Measurements from ENCODE around the gene HK1. TPM values are rescaled to one million over a fixed set of nuclear protein-coding genes. Genes with fewer than 3 reads are reported as not detected.

HK1 gene
- total and polyA plus RNA-seq, 2 donors (not counting 1 experiment from before 2014, with no cell fraction given), result 24.7 to 40.8 TPM

DNA sequence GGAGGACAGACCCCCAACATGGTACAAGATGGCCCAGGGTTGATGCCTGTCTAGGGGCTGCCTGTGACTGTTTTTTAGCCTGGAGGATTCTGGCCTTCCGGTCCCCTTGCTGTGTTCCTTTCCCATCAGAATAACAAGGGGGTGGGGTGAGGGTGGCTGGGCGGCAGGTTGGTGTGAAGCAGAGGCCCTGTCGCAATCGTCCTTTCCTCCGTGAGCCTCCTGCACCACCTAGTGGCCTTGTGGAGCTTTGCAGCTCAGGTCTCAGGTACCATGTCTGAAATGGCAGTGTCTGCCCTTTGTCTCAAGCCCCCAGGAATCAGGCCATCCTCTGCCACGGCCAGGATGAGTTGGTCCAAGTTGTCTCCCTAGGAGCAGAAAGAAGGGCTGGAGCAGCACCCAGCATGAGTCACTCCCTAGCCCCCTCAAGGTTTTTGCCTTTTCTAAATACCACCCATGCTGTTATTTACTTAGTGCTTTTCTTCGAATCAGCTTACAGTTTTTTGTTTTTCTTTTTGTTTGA is 114.2 kb downstream of the HK1 start:
- Histone ChIP-seq H3K9ac (ENCODE audit: low read length) (no peak overlapping the region), H3K4me1 (ENCODE audit: control insufficient read depth in 2 of 2, insufficient read depth in 2 of 2, low read length in 2 of 2) (peaks cover 5 to 14% of the 10 kb centered on the region in 2 donors), H3K9me3 (ENCODE audit: control extremely low read depth in 1 of 3, control insufficient read depth in 2 of 3, insufficient read depth in 1 of 3, low read length in 2 of 3) (no peaks in the 10 kb centered on the region), H3K36me3 (replicated peaks in 1 of 2; ENCODE audit: control extremely low read depth in 1 of 2, control insufficient read depth in 1 of 2, extremely low read depth in 1 of 2, insufficient read depth in 2 of 2, low read length in 1 of 2) (peaks cover 6 to 41% of the 10 kb centered on the region in 2 experiments), H3K4me2 (replicated peaks; ENCODE audit: low read depth, low read length, poor library complexity, severe bottlenecking) (no peak overlapping the region), H3K4me3 (ENCODE audit: control extremely low read depth in 1 of 5, extremely low read depth in 1 of 5, insufficient read depth in 1 of 5, low read depth in 2 of 5, low read length in 4 of 5) (no peak overlapping the region), H4K20me1 (ENCODE audit: control insufficient read depth, insufficient read depth, low read length, poor library complexity, severe bottlenecking) (no peaks in the 10 kb centered on the region), H3K79me2 (ENCODE audit: control insufficient read depth, insufficient read depth, low read length) (no peaks in the 10 kb centered on the region), H3K27ac (ENCODE audit: low read length in 2 of 2) (peak overlapping the region in 1 of 2 donors; percentile 11), H2AFZ (ENCODE audit: insufficient read depth, low read depth, low read length, poor library complexity, severe bottlenecking) (peak overlapping the region; percentile 23), H3K27me3 (replicated peaks in 1 of 4; ENCODE audit: control extremely low read depth in 1 of 4, control insufficient read depth in 3 of 4, insufficient read depth in 4 of 4, low read length in 3 of 4) (no peaks in the 10 kb centered on the region)
- Mint-ChIP-seq H3K27ac (peak overlapping the region; percentile 50), H3K4me1 (peaks cover 14% of the 10 kb centered on the region), H3K27me3 (no peaks in the 10 kb centered on the region), H3K9me3 (ENCODE audit: insufficient read depth) (no peaks in the 10 kb centered on the region), H3K4me3 (no peak overlapping the region)
- ChIA-PET POLR2A (interaction anchor here (0.6 kb wide), 1 partner anchor 39 kb away, joined by 7 read pairs; no protein-coding TSS in a partner anchor), CTCF (interaction anchor here (0.6 to 8.3 kb wide), 34 partner anchors 9 to 1621 kb away, joined by 3 to 281 read pairs (median 4); partner anchors contain the start of gene HK1)
- peak; percentile 86 for DNase-seq
- 6% methylated on average over 6 of the region's 7 CpGs for WGBS (ENCODE audit: insufficient coverage)
- ATAC-seq (ENCODE audit: low read depth), result peak; percentile 100
- intact Hi-C loops (cut with micrococcal nuclease), result loop anchor here (1.0 to 5.0 kb wide), 4 partner anchors 75 to 385 kb away; no protein-coding TSS in a partner anchor
- TF ChIP-seq EZH2 (IDR thresholded peaks at IDR 0.05; ENCODE audit: borderline replicate concordance, insufficient read depth, low read depth, low read length, poor library complexity, severe bottlenecking), result no peak
- TF ChIP-seq, protein P1, sequence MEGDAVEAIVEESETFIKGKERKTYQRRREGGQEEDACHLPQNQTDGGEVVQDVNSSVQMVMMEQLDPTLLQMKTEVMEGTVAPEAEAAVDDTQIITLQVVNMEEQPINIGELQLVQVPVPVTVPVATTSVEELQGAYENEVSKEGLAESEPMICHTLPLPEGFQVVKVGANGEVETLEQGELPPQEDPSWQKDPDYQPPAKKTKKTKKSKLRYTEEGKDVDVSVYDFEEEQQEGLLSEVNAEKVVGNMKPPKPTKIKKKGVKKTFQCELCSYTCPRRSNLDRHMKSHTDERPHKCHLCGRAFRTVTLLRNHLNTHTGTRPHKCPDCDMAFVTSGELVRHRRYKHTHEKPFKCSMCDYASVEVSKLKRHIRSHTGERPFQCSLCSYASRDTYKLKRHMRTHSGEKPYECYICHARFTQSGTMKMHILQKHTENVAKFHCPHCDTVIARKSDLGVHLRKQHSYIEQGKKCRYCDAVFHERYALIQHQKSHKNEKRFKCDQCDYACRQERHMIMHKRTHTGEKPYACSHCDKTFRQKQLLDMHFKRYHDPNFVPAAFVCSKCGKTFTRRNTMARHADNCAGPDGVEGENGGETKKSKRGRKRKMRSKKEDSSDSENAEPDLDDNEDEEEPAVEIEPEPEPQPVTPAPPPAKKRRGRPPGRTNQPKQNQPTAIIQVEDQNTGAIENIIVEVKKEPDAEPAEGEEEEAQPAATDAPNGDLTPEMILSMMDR (IDR thresholded peaks at IDR 0.05), result peak; percentile 87

DNA sequence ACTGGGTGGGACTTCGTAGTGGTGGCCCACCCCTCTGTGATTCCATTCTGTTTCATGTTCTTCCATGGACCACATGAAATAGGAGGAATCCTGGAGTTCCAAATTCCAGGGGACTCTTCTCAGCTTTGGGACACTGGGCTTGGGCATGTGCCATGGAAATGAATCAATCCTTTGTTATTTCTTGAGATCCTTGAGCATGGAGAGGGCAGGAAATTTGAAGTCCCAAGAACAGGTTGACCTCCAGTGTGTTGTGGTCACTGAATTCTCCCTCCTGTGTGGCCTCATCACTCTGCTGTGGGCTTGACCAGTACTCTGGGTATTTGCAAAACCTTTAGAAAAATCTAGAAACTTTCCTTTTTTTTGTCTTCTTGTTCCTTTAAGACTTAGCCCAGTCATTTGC is 115.7 kb downstream of the HK1 start:
- intact Hi-C loops (cut with micrococcal nuclease), result loop anchor here (5.0 kb wide), 3 partner anchors 77 to 387 kb away; no protein-coding TSS in a partner anchor
- no peaks in the 10 kb centered on the region for H3K9me3 ChIP-seq (ENCODE audit: control extremely low read depth in 1 of 3, control insufficient read depth in 2 of 3, insufficient read depth in 1 of 3, low read length in 2 of 3)
- ATAC-seq (ENCODE audit: low read depth) (no peak), DNase-seq (no peak)
- no peak overlapping the region for H3K4me2 ChIP-seq (replicated peaks; ENCODE audit: low read depth, low read length, poor library complexity, severe bottlenecking)
- H3K27ac ChIP-seq (ENCODE audit: low read length in 2 of 2), result no peak overlapping the region
- Mint-ChIP-seq H3K9me3 (ENCODE audit: insufficient read depth) (no peaks in the 10 kb centered on the region), H3K4me1 (peaks cover 14% of the 10 kb centered on the region), H3K27me3 (no peaks in the 10 kb centered on the region), H3K4me3 (no peak overlapping the region), H3K27ac (no peak overlapping the region)
- peaks cover 6 to 37% of the 10 kb centered on the region in 2 experiments for H3K36me3 ChIP-seq (replicated peaks in 1 of 2; ENCODE audit: control extremely low read depth in 1 of 2, control insufficient read depth in 1 of 2, extremely low read depth in 1 of 2, insufficient read depth in 2 of 2, low read length in 1 of 2)
- H3K9ac ChIP-seq (ENCODE audit: low read length), result no peak overlapping the region
- TF ChIP-seq EZH2 (IDR thresholded peaks at IDR 0.05; ENCODE audit: borderline replicate concordance, insufficient read depth, low read depth, low read length, poor library complexity, severe bottlenecking), result no peak
- TF ChIP-seq, protein P1 (IDR thresholded peaks at IDR 0.05), result no peak
- H4K20me1 ChIP-seq (ENCODE audit: control insufficient read depth, insufficient read depth, low read length, poor library complexity, severe bottlenecking), result no peaks in the 10 kb centered on the region
- no peak overlapping the region for H3K4me3 ChIP-seq (ENCODE audit: control extremely low read depth in 1 of 5, extremely low read depth in 1 of 5, insufficient read depth in 1 of 5, low read depth in 2 of 5, low read length in 4 of 5)
- no peak overlapping the region for H2AFZ ChIP-seq (ENCODE audit: insufficient read depth, low read depth, low read length, poor library complexity, severe bottlenecking)
- no peaks in the 10 kb centered on the region for H3K79me2 ChIP-seq (ENCODE audit: control insufficient read depth, insufficient read depth, low read length)
- ChIA-PET CTCF (interaction anchor here (0.9 to 8.3 kb wide), 7 partner anchors 9 to 157 kb away, joined by 3 to 281 read pairs (median 4); no protein-coding TSS in a partner anchor), POLR2A (no interaction called here)
- WGBS (ENCODE audit: insufficient coverage), result 100% methylated on average over 1 of the region's 1 CpG
- peaks cover 5 to 14% of the 10 kb centered on the region in 2 donors for H3K4me1 ChIP-seq (ENCODE audit: control insufficient read depth in 2 of 2, insufficient read depth in 2 of 2, low read length in 2 of 2)
- H3K27me3 ChIP-seq (replicated peaks in 1 of 4; ENCODE audit: control extremely low read depth in 1 of 4, control insufficient read depth in 3 of 4, insufficient read depth in 4 of 4, low read length in 3 of 4), result no peaks in the 10 kb centered on the region
